ENCODE measurements around the gene ZNF429.

DNA sequence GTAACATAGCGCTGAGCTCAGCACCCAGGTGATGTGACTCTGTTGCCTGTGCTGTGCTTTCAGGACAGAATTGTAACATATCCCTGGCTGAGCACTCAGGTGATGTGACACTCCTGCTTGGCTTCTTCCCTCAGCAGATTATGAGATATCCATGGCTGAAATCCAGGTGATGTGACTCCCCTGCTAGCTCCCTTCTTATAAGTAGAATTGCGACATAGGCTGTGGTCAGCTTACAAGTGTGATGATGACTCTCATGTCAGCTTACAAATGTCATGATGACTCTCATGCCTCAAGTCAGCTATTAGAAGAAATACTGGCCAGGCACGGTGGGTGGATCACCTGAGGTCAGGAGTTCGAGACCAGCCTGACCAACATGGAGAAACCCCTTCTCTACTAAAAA, 14.3 kb upstream of the ZNF429 start:
- TF ChIP-seq EZH2 (IDR thresholded peaks at IDR 0.05): no peak
- TF ChIP-seq POLR2AphosphoS5 (IDR thresholded peaks at IDR 0.05; ENCODE audit: borderline replicate concordance, low read depth, low read length): no peak

Measured in SK-N-MC (cell line).